Measurements from ENCODE around the gene COPS9.
A peak's percentile ranks its signal among the peaks of the same experiment; 100 is the strongest.

COPS9 gene

GRCh38 chr2:240137596-240138253 is 1.6 kb upstream of the COPS9 start:
- ChIA-PET POLR2A (interaction anchor here (0.7 kb wide), 1 partner anchor 16 kb away, joined by 3 read pairs; no protein-coding TSS in a partner anchor), CTCF (interaction anchor here (1.2 to 3.1 kb wide), 2 partner anchors 11 to 77 kb away, joined by 4 to 16 read pairs; no protein-coding TSS in a partner anchor)
- no peak for DNase-seq (ENCODE audit: extremely low spot score)
- TF ChIP-seq CTCF (IDR thresholded peaks at IDR 0.05; ENCODE audit: control extremely low read depth, extremely low read depth, low read depth, missing control alignments) = no peak

- TF ChIP-seq CTCF (IDR thresholded peaks at IDR 0.05; ENCODE audit: control extremely low read depth, extremely low read depth, low read depth, missing control alignments) = no peak
- peak; percentile 48 for DNase-seq (ENCODE audit: extremely low spot score)
- ChIA-PET POLR2A (no interaction called here), CTCF (no interaction called here)
These were observed 677 bp upstream of the COPS9 start for GRCh38 chr2:240136671-240137292.

GRCh38 chr2:240135706-240136012 is 446 bp downstream of the COPS9 start:
- TF ChIP-seq CTCF (IDR thresholded peaks at IDR 0.05; ENCODE audit: control extremely low read depth, extremely low read depth, low read depth, missing control alignments) = no peak
- ChIA-PET CTCF (interaction anchor here (1.3 kb wide), 1 partner anchor 8 kb away, joined by 7 read pairs; no protein-coding TSS in a partner anchor), POLR2A (no interaction called here)
- no peak for DNase-seq (ENCODE audit: extremely low spot score)

DNA sequence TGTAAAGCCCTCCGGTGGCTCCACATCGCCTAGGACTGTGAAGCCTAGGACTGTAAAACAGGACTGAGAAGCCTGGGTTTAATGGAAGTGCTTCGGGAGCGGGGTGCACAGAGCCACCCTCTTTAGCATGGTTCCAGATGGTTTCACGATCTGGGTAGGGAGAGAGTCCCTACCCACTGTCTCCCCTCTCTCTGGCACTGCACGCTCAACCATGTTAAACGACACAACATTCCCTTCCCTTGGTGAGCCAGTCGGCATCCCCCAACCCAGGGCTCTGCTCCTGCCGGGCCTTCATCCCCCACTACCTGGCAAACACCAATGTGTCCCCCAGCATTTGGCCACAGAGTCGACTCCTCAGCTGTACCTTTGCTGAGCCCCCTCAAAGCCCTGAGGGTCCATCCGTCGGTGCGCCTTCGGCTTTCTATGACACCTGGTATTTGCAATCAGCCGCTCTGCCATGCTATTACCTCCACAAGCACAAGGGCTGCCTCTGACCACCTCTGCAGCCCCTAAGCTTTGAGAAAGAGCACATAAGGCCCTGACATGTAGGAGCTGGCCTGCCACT is 1.1 kb downstream of the COPS9 start:
- no peak for TF ChIP-seq CTCF (IDR thresholded peaks at IDR 0.05; ENCODE audit: control extremely low read depth, extremely low read depth, low read depth, missing control alignments)
- POLR2A ChIA-PET = no interaction called here
- no peak for DNase-seq (ENCODE audit: extremely low spot score)
- CTCF ChIA-PET = interaction anchor here (1.3 kb wide), 2 partner anchors 9 to 15 kb away, joined by 3 to 7 read pairs; no protein-coding TSS in a partner anchor

DNA sequence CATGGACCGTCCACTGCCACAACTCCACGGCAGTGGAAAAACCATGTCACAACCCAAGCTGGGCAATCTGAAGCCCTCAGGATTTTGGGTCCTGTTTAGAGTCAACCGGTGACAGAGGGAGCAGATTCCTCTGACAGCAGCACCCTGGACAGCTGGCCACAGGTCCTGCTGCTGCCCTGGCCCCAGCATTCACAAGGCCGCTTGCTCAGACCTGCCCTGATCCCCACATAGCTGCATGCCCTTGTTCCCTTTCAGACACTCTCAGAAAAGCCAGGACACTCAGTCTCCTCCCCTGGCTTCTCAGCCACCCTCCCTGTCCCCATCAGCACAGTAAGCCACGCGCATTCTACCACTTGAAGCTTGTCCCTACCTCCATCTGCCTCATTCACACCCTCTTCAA is 1.6 kb downstream of the COPS9 start:
- DNase-seq (ENCODE audit: extremely low spot score) = no peak
- TF ChIP-seq CTCF (IDR thresholded peaks at IDR 0.05; ENCODE audit: control extremely low read depth, extremely low read depth, low read depth, missing control alignments) = no peak
- CTCF ChIA-PET = interaction anchor here (1.0 to 1.3 kb wide), 3 partner anchors 9 to 17 kb away, joined by 3 to 7 read pairs (median 3); no protein-coding TSS in a partner anchor
- POLR2A ChIA-PET = no interaction called here

DNA sequence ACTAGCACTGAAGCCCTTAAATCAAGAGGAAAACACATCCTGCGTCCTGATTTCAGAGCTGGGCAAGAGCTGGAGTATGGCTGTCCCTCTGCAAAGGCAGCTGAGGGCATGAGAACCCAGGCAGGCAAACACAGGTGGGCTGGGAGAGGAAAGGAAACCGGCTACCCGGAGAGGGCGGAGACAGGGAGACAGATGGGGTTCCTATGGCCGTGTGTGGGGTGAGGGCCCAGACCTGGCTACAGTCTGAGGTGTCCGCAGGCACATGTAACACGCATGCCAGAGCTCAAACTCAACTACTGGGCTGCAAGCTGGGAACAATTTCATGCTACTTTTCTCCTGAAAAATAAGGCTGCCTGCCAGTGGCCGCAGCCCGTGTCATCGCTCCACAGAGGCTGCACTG is 2.7 kb downstream of the COPS9 start:
- POLR2A ChIA-PET = no interaction called here
- TF ChIP-seq CTCF (IDR thresholded peaks at IDR 0.05; ENCODE audit: control extremely low read depth, extremely low read depth, low read depth, missing control alignments) = no peak
- CTCF ChIA-PET = interaction anchor here (1.0 kb wide), 1 partner anchor 16 kb away, joined by 3 read pairs; no protein-coding TSS in a partner anchor
- no peak for DNase-seq (ENCODE audit: extremely low spot score)

Measured in GM10248 (cell line).